DMS53 treated with DMSO at 0.1 percent for 48 hours (cell line): Measurements from ENCODE around the gene PEX5L.

Source experiments
- DNase-seq: peaks from one replicate; lab custom pipeline; 2025; ENCODE audit not compliant: unreplicated experiment; lab: John Stamatoyannopoulos, UW

The PEX5L gene

DNA sequence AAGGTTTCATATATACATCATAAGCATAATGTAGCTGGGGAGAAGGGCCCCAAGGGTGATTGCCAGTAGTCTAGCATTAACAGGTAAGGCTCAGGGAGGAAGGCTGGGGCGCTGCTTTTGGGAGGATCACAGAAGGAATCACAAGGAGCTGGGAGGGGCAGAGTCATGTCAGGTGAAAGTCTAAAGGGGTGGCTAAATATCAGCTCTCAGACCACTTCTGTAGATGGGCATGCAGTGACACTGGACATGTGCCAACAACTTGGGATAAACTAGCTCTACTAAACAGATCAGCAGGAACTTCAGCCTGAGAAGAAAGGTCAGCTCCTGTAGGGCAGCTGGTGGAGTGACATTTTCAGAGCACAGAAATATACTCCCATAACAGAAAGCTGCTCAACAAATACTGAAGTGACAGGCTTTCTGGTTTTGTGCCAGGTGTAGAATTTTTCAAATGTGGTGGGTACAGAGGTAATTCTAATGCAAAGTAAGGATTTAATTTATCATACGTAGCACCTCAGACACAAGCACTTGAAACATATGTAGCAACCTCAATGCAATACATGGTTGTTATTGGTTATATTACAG lies 79.4 kb downstream of the PEX5L start:
- DNase-seq, result no peak

- DNase-seq, result no peak
Observed at GRCh38 chr3:179956416-179956830, 80.3 kb downstream of the PEX5L start.

- no peak for DNase-seq
Observed at GRCh38 chr3:179955809-179956208, 80.9 kb downstream of the PEX5L start.

GRCh38 chr3:179955286-179955685 lies 81.5 kb downstream of the PEX5L start:
- no peak for DNase-seq

- DNase-seq, result no peak
Observed at GRCh38 chr3:179953993-179954870, 82.5 kb downstream of the PEX5L start.

DNA sequence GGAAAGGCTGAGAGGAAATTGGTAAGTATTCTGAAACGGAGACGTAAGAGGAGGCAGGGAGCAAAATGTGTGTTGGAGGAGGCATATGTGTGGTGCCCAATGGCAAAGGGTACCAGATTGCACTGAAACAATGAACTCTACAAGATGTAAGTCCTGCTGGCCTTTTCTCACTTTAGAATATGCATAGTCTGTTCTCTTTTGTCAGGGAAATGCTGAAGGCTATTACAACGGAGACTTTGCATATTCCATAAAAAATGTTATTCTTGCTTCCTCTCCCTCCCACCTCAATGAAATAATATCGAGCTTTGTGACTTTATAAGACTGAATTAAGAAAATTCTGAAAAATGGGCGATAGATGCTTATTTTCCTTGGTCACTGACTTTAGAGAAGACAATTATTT lies 85.9 kb downstream of the PEX5L start:
- no peak for DNase-seq

- no peak for DNase-seq
Observed at GRCh38 chr3:179949869-179950268, 86.9 kb downstream of the PEX5L start.

- peak; percentile 37 for DNase-seq
Observed at GRCh38 chr3:179949412-179949811, 87.3 kb downstream of the PEX5L start.

GRCh38 chr3:179948740-179949139 lies 88.0 kb downstream of the PEX5L start:
- DNase-seq, result no peak

DNA sequence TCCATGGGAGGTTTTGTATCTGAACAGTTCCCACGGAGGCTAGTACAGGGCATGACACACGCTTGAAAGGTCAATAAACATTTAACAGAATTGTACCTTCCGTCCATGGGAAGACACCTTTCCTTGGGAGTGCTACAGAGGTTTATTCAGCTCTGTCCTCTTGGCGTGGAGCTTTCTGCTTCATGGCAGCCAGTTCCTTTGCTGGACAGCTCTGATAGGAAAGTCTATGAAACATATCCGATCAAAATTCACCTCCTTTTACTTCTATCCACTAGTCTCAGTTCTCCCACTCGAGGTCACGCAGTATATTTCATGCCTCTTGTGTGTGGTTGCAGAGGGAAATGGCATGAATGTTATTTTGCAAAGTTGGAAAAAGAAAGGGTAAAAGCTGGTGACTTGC lies 91.2 kb downstream of the PEX5L start:
- no peak for DNase-seq

GRCh38 chr3:179943117-179943880 lies 93.4 kb downstream of the PEX5L start:
- no peak for DNase-seq

DNA sequence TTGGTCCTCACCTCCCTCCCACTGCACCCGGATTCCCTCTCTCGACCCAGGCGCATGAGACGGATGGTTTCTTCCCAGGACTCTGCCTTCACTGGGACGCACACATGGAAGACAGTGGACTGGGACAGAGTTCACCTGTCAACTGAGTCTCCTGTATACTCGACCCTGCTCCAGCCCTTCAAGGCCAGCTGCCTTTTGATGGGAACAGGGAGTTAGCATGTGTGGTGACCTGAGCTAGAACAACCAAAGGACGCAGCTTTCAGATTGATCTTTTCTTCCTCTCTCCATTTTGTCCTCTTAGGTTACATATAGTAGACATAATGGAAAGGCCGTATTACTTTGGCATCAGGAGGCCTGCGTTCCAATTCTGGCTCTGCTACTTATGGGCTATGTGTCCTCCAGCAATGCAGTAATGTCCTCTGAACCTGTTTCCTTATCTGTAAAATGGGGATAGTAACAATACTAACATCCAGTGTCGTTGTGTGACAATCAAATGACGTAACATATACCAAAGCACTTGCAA lies 94.1 kb downstream of the PEX5L start:
- DNase-seq, result no peak

DNA sequence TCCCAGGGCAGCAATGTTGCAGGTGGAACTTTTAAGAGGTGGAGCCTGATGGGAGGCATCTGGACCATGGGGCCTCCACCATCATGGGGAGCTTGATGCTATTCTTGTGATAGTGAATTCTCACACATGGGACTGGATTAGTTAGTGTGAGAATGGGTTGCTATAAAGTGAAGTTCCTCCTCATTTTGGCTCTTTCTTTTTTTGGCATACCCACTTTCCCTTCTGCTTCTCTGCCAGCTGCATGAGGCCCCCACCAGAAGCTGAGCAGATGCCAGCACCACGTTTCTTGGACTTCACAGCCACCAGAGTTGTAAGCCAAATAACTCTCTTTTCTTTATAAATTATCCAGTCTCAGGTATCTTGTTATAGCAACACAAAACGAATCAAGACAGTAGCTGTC lies 101.0 kb downstream of the PEX5L start:
- no peak for DNase-seq

GRCh38 chr3:179933914-179934313 lies 102.8 kb downstream of the PEX5L start:
- no peak for DNase-seq

- DNase-seq, result no peak
Observed at GRCh38 chr3:179933080-179933479, 103.7 kb downstream of the PEX5L start.

DNA sequence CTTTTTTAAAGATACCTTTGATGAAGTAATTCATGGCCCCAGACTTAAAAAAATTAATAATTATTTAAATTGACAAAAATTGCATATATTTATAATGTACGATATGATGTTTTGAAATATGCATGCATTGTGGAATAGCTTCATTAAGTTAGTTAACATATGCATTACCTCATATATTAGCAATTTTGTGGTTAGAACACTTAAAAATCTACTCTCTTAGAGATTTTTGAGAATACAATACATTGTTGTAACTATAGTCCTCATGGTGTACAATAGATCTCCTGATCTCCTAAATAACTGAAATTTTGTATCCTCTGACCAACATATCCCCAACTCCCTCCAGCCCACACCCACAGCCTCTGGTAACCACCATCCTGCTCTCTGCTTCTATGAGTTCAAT lies 104.1 kb downstream of the PEX5L start:
- no peak for DNase-seq

DNA sequence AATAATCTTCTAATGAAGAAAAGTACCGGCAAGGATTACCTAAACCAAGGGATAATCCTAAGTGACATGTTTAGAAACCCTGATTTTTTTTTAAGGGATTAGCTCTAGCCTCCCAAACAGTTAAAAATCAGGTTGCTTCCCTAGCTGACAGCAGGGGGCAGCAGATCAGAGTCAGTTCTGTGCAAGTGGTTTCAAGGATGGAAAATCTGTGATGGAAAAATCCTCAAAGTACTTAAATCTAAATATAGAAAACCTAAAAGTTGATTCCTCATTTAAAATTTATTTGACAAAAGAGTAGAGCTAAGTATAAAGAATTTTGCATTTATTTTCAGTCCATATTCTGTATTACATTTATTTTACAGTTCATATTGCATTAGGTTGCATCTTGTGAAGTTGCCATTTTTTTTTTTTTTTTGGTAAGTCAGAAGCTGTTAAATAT lies 107.6 kb downstream of the PEX5L start:
- DNase-seq, result peak; percentile 14

- no peak for DNase-seq
Observed at GRCh38 chr3:179927191-179927590, 109.5 kb downstream of the PEX5L start.

GRCh38 chr3:179921951-179922350 lies 114.8 kb downstream of the PEX5L start:
- DNase-seq, result no peak

DNA sequence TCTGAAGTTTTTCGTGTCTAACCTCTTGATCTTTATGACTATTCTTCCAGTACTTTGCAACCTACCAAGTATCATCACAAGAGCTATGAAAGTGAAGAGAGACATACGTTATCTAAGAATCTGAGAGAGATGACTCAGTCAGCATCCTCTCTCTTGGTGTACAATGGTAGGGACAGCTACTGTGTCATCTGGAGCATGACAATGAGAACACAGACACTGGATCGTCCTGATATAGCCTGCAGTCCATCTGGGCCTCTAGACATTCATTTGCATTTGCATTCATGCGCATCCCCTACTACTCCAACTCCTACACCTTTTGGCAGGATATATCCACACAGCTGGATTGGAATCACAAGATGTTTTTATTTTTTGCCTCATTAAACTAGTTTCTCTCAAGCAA lies 115.2 kb downstream of the PEX5L start:
- no peak for DNase-seq

- DNase-seq, result no peak
Observed at GRCh38 chr3:179907784-179908482, 128.8 kb downstream of the PEX5L start.
